Spleen (tissue), 7 donors: ENCODE results near the gene GAPVD1.
"Not testable (repeated sequence)": the region's sequence is repeated elsewhere in the genome, so short reads cannot be mapped to it uniquely, and the experiment has no call there.

Experiments
- CTCF ChIP-seq, 11 experiments: fragments of 200-600 bp in 7 of 11; fragments of 450-650 bp in 4 of 11; sonication (generic) in 4 of 11; IDR thresholded peaks in 8 of 11; conservative IDR thresholded peaks in 3 of 11; 1 replicate in 7 of 11; 2 replicates in 4 of 11; pipeline versions ENCODE4 v1.4.0 to v1.8.0; 2016 to 2021; ENCODE audit warnings: antibody characterized with exemption in 11 of 11, inconsistent platforms in 4 of 11, mild to moderate bottlenecking in 1 of 11
- POLR2A ChIP-seq, 3 donors: fragments of 450-650 bp; IDR thresholded peaks; one replicate each; pipeline ENCODE4 v1.5.1; 2017; ENCODE audit warnings: antibody characterized with exemption in 3 of 3, mild to moderate bottlenecking in 1 of 3
- POLR2AphosphoS5 ChIP-seq, 3 donors: sonication (generic); formaldehyde crosslinking; IDR thresholded peaks; one replicate each; pipeline ENCODE4 v1.5.1; 2017; ENCODE audit warnings: antibody characterized with exemption in 3 of 3
- donor health status: DM: no; HTN: no; CAD: no; lungs with moderate emphysema.
- donor health status: DM: no; HTN: no; CAD: no.
- donor health status: DM: no; HTN: no; CAD: no.

GRCh38 chr9:125286935-125287433, 25.4 kb downstream of the GAPVD1 start:
- TF ChIP-seq CTCF (IDR thresholded peaks at IDR 0.05 in 8 of 11, conservative IDR thresholded peaks at IDR 0.05 in 3 of 11); POLR2A (IDR thresholded peaks at IDR 0.05); POLR2AphosphoS5 (IDR thresholded peaks at IDR 0.05): not testable (repeated sequence)
